Measurements from ENCODE around the gene PRKN. TPM values are rescaled to one million over a fixed set of nuclear protein-coding genes. Genes with fewer than 3 reads are reported as not detected.

Gene PRKN
- total RNA-seq, 1 donor from 2014 or later, result not detected

DNA sequence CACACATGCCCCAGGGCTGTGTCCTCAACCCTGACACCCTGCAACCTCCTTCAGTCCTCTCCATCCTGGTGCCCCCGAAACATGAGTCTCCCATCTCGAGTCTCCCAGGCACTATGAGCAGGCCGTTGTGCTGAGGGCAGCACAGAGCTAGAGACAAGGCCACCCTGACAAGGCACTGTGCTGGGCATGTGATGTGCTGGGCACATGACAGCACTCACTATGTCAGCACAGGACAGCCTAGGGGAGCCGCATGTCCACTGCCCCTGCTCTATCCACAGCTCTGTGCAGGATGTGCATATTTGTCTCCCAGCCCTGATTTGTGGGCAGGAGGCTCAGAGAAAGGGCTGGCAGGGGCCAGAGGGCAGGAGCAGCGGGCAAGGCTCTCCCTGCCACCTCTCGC, 1091.6 kb downstream of the PRKN start:
- intact Hi-C loops (cut with micrococcal nuclease), result no loop called here

DNA sequence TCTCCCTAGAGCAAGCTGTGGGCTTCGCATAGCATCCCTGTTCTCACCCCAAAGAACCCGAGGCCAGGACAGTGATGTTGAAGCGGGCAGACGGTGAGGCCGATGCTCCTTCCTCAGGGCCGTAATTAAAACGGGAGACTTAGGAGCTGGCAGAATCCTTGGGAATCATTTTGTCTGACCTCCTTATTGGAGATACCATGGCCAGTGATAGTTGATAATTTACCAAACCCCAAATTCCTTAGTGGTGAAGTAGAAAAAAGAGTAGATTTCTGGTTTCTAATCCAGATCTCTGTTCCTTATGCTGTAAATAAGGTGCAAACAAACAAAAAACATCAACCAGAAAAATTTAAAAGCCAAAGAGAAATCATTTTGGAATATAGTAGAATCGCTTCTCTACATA, 1092.7 kb downstream of the PRKN start:
- intact Hi-C loops (cut with micrococcal nuclease), result no loop called here

DNA sequence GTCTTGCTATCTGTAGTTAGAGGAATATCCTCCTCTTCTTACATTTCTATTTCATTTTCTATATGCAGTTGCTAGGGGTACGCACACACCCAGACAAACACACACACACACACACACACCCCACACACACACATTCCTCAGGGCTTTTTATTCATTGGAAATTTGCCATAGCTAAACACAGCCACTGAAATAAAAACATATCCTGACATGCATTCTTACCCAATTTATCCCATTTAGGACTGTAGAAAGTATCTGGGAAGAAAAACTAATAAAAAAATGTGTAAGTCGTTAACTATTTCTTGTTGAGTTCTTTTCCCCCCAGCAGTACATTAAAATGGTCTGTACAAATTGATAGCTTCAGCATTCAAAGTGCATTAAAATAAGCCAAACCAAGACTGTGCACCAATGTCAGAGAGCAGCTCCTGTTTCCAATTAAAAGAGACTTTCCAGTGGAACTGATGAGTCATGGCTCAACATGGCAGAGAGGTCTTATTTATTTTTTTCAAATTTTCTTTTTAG, 1095.8 kb downstream of the PRKN start:
- intact Hi-C loops (cut with micrococcal nuclease), result no loop called here

DNA sequence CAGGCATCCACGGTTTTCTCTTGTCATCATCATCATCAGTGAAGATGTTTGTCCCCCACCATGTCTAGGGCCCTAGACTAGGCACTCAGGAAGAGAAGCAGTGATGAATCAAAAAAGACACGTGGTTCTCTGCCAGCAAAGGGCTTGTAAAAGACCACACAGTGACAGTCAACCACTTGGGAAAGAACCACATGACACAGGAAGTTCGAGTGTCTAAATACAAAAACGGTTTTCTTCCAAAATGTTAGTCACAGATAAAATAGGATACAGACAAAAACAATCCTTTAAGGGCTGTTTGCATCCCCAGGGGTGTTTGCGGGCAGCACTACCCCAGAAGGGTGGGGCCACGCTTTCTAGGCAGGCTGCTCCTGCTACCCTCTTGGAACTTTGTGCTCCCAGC, 1096.9 kb downstream of the PRKN start:
- intact Hi-C loops (cut with micrococcal nuclease), result no loop called here

DNA sequence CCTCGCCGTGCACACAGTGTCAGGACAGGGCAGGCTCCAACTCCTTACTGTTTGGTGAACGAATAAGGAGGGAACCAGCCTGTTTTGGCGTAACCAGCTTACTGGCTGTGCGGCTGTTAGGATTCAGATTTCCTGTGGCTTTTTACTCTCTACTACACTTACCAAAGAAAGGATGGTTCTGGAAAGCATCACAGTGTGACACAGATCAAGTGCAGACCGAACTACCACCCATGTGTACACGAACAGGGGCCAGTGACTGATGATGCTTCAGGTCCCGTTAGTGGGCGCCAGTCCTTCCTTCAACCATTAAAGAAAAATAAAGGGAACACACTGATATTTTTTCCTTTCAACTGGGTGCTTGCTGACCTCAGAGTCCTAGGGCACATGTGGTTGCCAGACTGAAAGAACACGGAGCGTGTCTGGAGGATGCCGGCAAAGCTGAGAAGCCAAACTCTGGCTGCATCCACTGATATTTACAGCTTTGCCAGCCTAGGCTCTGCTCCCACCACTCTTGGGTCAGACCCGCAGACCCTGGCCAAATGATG, 1101.4 kb downstream of the PRKN start:
- intact Hi-C loops (cut with micrococcal nuclease), result no loop called here

DNA sequence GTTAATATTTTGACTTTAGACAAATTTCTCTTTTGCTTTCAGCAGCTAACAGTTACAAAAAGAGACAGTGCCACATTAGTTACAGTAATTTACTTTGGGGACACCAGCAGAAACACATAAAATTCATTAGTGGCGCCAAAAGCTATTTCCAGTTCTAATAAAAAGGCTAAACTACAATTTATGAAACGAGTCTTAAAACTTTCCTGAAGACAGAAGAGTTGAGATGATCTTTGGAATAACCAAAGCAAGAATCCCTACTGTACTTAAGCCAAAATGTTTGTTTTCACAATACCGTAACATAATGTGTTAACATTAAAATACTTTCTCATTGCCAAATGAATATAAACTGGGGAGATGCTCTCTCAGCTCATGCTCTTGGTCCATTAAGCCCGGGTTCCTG, 1103.5 kb downstream of the PRKN start:
- intact Hi-C loops (cut with micrococcal nuclease), result no loop called here

DNA sequence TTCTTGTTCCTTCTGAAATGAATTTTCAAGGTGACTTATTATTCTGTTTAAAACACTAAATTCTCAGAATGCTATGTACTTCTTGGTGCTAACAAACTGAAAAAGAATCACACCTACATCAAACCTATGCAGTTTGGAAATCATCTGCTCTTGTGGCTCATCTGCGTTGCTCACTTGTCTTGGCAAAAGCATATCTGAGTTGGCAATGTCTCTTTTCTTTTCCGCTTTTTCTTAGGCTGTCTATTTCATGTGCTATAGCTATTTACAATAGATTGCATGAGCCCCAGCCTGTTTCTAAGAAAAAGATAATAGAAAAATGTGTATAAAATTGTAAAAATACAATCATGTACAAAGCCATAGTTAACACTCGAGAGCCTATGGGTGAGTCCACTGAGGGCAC, 1104.8 kb downstream of the PRKN start:
- intact Hi-C loops (cut with micrococcal nuclease), result no loop called here

DNA sequence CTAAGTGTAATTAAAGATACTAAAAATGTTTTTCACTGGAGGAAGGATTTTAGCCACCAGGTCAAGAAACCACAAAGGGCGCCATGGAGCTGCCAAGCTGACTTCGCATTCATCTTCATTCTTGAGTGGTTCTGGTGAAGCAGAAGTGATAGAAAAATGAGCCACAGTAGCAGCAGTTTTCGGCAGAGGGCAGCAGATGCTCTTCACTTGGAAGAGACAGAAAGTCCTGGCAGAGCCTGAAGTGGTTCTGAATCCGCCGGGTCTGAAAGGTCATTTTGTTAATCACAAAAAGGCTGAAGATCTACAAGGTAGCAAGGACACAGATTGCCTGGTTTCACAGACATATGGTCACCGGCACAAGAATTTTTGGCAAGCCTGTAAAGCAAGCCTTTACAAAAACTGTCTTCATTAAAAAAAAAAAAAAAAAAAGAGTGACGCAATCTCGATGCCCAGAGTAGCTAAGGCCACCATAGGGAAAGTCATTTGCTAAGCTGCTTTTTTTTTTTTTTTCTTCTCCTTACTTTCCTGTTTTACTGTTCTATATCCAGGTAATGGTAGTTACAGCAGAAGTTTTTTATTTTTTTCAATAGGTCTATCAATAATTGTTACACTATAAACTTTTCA, 1108.6 kb downstream of the PRKN start:
- intact Hi-C loops (cut with micrococcal nuclease), result no loop called here

DNA sequence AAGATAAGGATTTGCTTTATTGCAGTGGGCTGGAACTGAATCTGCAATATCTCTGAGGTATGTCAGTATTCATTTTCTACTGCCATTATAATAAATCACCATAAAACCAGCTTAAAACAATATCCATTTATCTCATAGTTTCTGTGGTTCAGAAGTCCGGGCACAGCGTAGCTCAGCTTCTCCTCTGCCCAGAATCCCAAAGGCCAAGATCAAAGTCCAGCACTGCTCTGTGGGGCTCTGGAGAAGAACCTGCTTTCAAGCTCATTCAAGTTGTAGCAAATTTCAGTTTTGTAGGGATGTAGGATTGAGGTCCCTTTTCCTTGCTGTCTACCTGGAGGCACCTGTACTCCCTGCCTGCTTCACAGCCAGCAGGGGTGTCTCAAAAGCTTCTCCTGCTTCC, 1113.9 kb downstream of the PRKN start:
- intact Hi-C loops (cut with micrococcal nuclease), result no loop called here

DNA sequence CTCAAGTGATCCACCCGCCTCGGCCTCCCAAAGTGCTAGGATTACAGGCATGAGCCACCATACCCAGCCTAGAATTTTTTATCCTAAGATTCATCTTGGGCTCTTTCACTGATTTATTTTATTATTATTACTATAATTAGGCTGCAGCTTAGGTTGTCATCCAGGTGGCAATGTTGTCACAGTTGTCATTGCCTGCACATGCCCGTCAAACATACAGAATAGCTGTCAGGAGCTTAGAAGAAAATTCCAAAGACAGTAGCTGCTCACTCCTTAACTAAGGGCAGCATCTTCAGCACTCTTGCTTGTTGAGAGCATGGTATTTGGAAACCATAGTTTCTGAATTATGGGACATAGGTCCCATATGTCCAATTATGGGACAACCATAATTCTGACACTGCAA, 1118.8 kb downstream of the PRKN start:
- intact Hi-C loops (cut with micrococcal nuclease), result no loop called here

DNA sequence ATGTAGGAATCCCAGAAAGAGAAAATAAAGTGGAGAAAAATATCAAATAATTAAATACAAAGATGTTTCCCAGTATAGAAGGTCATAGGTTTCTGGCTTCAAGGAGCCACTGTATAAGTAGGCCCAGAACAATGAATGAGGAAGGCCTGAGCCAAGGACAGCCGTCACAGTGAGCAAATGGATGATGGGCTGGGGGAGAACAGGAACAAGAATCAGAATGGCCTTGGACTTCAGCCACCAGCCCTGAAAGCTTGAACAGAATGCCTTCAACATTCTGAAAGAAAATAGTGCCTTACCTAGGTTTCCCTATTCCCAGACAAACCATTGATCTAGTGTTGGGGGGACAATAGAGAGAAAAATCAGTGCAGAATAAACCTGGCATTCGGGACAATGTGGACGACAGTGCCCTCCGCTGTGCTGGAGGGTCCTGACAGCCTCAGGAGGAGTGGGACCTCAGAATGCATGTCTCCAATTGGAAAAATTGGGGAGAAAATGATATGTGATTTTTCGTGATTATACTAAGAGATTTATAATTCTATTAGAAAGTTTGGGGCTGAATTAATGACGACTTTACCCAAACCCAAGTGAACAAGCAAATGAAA, 1119.8 kb downstream of the PRKN start:
- intact Hi-C loops (cut with micrococcal nuclease), result no loop called here

DNA sequence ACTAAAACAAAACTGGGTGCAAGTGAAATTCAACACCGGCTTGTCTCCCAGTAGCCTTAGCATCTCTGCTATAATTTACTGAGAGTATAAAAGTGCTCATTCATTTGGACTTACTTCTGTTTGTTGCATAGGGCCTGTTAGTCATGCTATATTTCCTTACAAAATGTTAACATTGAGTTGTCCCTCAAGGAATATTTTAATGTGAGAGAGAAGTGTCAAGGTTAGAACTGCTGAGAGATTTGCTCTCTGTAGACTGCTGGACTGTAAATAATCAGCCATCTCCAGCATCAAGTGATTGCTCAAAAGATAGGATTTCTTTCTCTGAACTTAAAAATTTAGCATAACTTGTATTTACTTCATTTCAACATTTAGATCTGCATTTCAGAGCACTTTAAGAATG, 1125.2 kb downstream of the PRKN start:
- intact Hi-C loops (cut with micrococcal nuclease), result no loop called here

DNA sequence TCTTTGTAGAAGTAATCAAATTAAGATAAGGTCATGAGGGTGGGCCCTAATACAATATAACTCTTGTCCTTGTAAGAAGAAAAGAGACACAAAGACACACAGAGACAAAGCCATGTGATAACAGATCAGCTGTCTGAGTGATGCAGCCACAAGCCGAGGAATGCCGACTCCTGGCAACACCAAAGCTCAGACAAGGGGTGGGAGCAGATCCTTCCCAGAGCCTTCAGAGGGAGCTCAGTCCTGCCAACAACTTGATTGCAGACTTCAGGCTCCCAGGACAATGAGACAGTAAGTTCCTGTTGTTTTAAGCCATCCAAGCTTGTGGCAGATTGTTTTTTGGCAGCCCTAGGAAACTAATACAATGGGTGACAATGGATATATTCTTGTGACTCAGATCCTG, 1128.7 kb downstream of the PRKN start:
- intact Hi-C loops (cut with micrococcal nuclease), result loop anchor here (5.0 kb wide), 1 partner anchor 1697 kb away; no protein-coding TSS in a partner anchor

DNA sequence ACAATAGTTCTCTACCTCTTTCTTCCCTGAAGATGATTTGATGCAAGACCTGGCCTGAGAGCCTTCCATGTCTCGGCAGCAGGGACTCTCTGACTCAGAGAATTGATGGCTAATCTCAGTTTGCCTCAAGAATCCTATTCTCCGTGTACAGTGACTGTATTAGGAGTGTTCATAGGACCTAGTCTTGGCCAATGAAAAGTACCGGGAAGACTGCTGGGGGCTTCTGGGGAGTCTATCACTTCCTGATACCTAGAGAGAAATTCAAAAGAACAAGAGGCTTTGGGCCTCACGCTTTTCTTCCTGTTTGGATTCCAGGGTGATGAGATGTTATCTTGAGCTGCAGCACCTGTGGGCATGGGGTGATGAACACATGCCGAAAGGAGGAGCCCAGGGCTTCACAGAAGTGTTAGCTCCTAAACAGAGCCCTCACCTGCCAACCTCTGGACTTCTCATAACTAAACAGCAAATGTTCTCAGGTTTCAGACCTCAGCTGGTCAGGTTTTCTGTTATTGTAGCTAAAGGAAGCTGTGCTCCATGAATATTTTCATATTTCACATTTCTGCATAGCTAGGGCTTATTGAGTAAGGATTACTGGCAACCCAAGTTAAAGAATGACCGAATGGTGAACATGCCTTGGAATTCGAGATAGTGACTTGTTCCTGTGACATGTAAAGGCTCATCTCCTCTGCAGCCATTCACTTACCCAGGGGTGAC, 1130.6 kb downstream of the PRKN start:
- intact Hi-C loops (cut with micrococcal nuclease), result loop anchor here (5.0 kb wide), 1 partner anchor 1695 kb away; no protein-coding TSS in a partner anchor

DNA sequence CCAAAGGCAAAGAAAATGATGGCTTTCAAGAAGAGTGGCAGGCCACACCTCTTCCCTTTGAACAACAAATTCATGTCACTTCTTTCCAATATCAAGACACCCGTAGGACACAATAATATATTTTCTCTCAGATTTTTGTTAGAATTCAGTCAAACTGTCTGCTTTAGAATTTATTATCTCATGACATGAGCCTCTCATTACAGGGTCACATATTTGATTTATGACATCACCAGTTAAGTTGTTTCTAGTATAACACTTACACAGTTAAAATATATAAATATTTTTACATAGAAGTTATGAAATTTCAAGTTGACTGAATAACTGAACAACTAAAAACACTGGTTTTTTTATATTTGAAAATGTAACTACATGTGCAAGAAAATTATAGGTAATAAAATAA, 1133.2 kb downstream of the PRKN start:
- intact Hi-C loops (cut with micrococcal nuclease), result no loop called here

DNA sequence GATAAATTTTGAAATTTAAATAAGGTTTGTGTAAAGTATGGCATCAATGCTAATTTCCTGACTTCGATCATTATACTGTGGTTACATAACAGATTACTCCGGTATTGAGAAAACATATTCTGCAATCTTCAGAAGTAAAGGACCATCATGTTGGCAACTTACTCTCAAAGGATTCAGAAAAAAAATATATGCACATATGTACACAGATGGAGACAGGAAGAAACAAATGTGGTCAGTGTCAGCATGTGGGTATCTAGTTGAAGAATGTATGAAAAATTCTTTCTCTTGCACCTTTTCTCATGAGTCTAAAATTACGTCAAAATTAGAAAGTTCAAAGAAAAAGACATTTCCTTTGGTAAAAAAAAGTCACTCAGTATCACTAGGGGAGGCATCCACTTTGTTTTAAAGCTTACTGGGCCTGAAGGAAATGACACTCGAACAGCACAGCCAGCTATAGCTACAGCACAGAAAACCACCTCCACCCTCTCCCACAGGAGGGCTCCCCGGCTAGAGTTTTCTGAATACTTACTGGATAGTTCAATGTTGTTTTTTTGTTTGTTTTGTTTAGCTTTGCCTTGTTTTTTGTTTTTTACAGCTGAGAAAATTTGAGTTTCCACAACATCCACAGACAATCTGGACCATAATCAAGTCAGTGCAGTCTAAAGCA, 1136.5 kb downstream of the PRKN start:
- intact Hi-C loops (cut with micrococcal nuclease), result no loop called here

DNA sequence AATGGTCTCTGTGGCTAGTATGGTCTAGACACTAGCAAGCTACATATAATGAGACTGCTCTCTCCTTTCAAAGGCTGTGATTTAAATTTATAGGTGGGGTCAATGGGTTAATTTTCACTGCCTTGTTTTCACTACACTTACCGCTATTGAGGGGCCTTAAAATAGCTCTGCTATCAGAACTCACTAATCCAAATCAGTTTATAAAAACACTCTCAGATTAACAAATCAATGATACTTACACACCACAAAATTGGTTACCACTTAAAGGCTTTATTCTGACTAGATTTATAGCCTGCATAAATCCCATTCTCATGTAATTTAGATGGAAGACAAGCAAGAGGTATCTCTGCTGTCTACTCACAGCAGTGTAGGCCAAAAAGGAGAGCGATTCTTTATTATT, 1140.7 kb downstream of the PRKN start:
- intact Hi-C loops (cut with micrococcal nuclease), result no loop called here

DNA sequence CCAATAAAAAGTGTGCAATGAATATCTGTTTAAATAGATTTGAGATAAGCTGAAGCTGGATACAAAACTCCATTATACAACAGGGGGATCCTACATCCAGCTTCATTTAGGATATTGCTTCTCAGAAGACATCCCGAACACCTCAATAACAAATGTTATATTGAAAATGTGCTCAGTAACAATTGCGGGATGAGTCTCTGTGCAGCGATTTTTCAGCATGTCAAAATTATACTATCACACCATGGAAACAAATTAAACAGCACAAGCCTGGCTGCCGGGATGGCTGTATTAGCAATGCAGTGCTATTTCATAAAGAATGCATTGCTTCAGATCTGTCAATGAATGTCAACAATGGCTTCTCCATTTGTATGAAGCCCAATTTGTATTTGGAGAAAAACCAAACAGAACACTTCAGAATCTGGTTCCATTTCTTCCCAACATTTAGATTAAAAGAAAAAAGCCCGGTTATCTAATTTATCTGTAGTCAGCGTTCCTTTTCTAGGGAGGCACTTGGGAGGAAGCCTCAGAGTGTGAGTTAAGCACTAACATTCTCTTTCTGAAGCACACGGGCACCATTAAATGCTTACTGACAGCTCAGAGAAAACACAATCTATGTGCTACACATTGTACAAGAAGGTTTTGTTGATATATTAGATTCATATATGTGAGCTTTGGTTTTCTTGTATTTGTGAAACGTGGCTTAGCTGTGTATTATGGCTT, 1142.8 kb downstream of the PRKN start:
- intact Hi-C loops (cut with micrococcal nuclease), result no loop called here

DNA sequence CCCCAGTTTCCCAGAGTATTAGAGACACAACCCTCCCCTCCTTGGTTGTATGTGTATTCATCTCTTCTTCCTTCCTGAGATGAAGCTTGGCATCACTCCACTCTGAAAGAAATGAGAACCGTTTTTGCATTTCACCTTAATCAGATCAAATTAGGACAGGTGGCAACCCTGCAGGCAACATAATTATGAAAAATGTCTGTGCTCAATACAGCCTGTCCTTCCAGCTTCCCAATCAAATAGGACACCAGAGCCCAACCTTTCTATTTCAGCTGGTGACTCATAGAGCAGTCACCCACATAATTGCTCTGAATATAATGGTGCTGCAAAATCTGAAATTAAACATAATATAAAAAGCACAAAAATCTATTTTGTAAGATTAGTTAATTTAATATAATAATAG, 1143.5 kb downstream of the PRKN start:
- intact Hi-C loops (cut with micrococcal nuclease), result no loop called here

DNA sequence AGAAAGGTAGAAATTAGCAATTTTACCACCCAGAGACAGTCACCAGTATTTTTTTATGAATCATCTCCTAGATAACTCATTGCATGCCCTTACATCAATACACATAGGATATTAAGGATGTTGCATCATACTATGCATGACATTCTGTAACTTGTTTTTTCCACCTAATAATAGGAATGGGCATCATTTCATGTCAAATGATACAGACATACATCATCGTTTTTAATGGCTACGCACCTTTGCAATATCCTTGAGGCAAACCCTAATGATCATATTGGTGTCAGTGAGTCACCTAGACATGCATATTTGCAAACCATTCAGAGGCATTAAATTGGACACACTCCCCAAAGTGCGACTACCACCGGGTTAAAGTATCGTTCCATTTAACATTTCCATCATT, 1144.0 kb downstream of the PRKN start:
- intact Hi-C loops (cut with micrococcal nuclease), result no loop called here

DNA sequence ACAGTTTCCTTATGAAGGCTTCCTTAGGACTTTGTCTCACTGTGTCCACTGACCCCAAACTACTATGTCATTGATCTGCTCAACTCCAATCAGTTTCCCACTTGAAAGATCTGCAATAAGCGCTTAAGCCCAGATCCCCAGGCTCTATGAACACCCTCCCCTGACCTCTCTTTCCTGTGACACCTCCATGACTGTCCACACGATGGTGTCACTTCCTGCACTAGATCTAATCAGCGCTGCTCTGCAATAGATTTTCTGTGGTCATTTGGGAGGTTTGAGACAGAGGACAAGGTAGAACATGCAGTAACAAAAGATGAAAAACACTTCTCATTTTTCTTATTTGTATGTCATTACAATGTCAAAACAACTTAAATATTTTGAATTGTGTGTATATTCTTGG, 1149.1 kb downstream of the PRKN start:
- intact Hi-C loops (cut with micrococcal nuclease), result no loop called here
